CD4-positive, alpha-beta T cell treated with Interleukin-15 for 4 hours (primary cell): Measurements from ENCODE around the gene CDH8.

ENCODE experiments used
- DNase-seq: peaks from one replicate; pipeline ENCODE4 v3.0.0-alpha.2; 2020; ENCODE audit warnings: low spot score

The CDH8 gene

GRCh38 chr16:62036101-62036801 lies at the start of gene CDH8:
Gene CDH8, minus strand, starts transcription at chr16:62036438. Its CDS starts 15,035 bp downstream, at chr16:62021403.
- no peak for DNase-seq

GRCh38 chr16:62079236-62079635 lies 43.0 kb upstream of the CDH8 start:
- no peak for DNase-seq

- no peak for DNase-seq
Measured at GRCh38 chr16:62077998-62078397, 41.8 kb upstream of the CDH8 start.

GRCh38 chr16:62076886-62077285 lies 40.6 kb upstream of the CDH8 start:
- no peak for DNase-seq

GRCh38 chr16:62068747-62069146 lies 32.5 kb upstream of the CDH8 start:
- no peak for DNase-seq

GRCh38 chr16:62067981-62068380 lies 31.7 kb upstream of the CDH8 start:
- no peak for DNase-seq

- no peak for DNase-seq
Measured at GRCh38 chr16:62067182-62067581, 30.9 kb upstream of the CDH8 start.

- no peak for DNase-seq
Measured at GRCh38 chr16:62066747-62067146, 30.5 kb upstream of the CDH8 start.

- no peak for DNase-seq
Measured at GRCh38 chr16:62064173-62064572, 27.9 kb upstream of the CDH8 start.

- no peak for DNase-seq
Measured at GRCh38 chr16:62060089-62060488, 23.9 kb upstream of the CDH8 start.

- no peak for DNase-seq
Measured at GRCh38 chr16:62059527-62059926, 23.3 kb upstream of the CDH8 start.

- DNase-seq = no peak
Measured at GRCh38 chr16:62058412-62058811, 22.2 kb upstream of the CDH8 start.

GRCh38 chr16:62051942-62052341 lies 15.7 kb upstream of the CDH8 start:
- no peak for DNase-seq

- DNase-seq = no peak
Measured at GRCh38 chr16:62050793-62051192, 14.6 kb upstream of the CDH8 start.

- DNase-seq = no peak
Measured at GRCh38 chr16:62046801-62047200, 10.6 kb upstream of the CDH8 start.

- DNase-seq = no peak
Measured at GRCh38 chr16:62041401-62041800, 5.2 kb upstream of the CDH8 start.

GRCh38 chr16:62038646-62039045 lies 2.4 kb upstream of the CDH8 start:
- no peak for DNase-seq

- DNase-seq = no peak
Measured at GRCh38 chr16:62038225-62038624, 2.0 kb upstream of the CDH8 start.

GRCh38 chr16:62036802-62037135 lies 531 bp upstream of the CDH8 start:
- DNase-seq = no peak

GRCh38 chr16:62035115-62036092 lies 834 bp downstream of the CDH8 start:
- DNase-seq = no peak

- DNase-seq = no peak
Measured at GRCh38 chr16:62034231-62035114, 1.8 kb downstream of the CDH8 start.

GRCh38 chr16:62033065-62033464 lies 3.2 kb downstream of the CDH8 start:
- no peak for DNase-seq
